ENCODE data around the gene ARHGAP8. TPM values are rescaled to one million over a fixed set of nuclear protein-coding genes. Genes with fewer than 3 reads are reported as not detected.
"Not testable (repeated sequence)": the region's sequence is repeated elsewhere in the genome, so short reads cannot be mapped to it uniquely, and the experiment has no call there.

The ARHGAP8 gene
- total and polyA plus RNA-seq, 2 experiments from 2014 or later, result 62.8 to 64.9 TPM

GRCh38 chr22:44901301-44901700 is 148.9 kb downstream of the ARHGAP8 start (continued):
- TF ChIP-seq, protein P1, sequence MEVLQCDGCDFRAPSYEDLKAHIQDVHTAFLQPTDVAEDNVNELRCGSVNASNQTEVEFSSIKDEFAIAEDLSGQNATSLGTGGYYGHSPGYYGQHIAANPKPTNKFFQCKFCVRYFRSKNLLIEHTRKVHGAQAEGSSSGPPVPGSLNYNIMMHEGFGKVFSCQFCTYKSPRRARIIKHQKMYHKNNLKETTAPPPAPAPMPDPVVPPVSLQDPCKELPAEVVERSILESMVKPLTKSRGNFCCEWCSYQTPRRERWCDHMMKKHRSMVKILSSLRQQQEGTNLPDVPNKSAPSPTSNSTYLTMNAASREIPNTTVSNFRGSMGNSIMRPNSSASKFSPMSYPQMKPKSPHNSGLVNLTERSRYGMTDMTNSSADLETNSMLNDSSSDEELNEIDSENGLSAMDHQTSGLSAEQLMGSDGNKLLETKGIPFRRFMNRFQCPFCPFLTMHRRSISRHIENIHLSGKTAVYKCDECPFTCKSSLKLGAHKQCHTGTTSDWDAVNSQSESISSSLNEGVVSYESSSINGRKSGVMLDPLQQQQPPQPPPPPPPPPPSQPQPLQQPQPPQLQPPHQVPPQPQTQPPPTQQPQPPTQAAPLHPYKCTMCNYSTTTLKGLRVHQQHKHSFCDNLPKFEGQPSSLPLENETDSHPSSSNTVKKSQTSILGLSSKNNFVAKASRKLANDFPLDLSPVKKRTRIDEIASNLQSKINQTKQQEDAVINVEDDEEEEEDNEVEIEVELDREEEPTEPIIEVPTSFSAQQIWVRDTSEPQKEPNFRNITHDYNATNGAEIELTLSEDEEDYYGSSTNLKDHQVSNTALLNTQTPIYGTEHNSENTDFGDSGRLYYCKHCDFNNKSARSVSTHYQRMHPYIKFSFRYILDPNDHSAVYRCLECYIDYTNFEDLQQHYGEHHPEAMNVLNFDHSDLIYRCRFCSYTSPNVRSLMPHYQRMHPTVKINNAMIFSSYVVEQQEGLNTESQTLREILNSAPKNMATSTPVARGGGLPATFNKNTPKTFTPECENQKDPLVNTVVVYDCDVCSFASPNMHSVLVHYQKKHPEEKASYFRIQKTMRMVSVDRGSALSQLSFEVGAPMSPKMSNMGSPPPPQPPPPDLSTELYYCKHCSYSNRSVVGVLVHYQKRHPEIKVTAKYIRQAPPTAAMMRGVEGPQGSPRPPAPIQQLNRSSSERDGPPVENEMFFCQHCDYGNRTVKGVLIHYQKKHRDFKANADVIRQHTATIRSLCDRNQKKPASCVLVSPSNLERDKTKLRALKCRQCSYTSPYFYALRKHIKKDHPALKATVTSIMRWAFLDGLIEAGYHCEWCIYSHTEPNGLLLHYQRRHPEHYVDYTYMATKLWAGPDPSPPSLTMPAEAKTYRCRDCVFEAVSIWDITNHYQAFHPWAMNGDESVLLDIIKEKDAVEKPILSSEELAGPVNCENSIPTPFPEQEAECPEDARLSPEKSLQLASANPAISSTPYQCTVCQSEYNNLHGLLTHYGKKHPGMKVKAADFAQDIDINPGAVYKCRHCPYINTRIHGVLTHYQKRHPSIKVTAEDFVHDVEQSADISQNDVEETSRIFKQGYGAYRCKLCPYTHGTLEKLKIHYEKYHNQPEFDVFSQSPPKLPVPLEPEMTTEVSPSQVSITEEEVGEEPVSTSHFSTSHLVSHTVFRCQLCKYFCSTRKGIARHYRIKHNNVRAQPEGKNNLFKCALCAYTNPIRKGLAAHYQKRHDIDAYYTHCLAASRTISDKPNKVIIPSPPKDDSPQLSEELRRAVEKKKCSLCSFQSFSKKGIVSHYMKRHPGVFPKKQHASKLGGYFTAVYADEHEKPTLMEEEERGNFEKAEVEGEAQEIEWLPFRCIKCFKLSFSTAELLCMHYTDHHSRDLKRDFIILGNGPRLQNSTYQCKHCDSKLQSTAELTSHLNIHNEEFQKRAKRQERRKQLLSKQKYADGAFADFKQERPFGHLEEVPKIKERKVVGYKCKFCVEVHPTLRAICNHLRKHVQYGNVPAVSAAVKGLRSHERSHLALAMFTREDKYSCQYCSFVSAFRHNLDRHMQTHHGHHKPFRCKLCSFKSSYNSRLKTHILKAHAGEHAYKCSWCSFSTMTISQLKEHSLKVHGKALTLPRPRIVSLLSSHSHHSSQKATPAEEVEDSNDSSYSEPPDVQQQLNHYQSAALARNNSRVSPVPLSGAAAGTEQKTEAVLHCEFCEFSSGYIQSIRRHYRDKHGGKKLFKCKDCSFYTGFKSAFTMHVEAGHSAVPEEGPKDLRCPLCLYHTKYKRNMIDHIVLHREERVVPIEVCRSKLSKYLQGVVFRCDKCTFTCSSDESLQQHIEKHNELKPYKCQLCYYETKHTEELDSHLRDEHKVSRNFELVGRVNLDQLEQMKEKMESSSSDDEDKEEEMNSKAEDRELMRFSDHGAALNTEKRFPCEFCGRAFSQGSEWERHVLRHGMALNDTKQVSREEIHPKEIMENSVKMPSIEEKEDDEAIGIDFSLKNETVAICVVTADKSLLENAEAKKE (CRISPR knock-in tag; IDR thresholded peaks at IDR 0.05), result no peak
- TF ChIP-seq EZH2 (IDR thresholded peaks at IDR 0.05; ENCODE audit: low read depth, unreplicated experiment), result no peak
- TF ChIP-seq ZNF114 (CRISPR knock-in tag; IDR thresholded peaks at IDR 0.05), result no peak
- no peak for TF ChIP-seq ZNF331 (CRISPR knock-in tag; IDR thresholded peaks at IDR 0.05; ENCODE audit: low read depth)
- TF ChIP-seq CREB1 (CRISPR knock-in tag; IDR thresholded peaks at IDR 0.05; ENCODE audit: low read depth), result no peak
- TF ChIP-seq POLR2AphosphoS5 (IDR thresholded peaks at IDR 0.05; ENCODE audit: low read depth), result no peak

DNA sequence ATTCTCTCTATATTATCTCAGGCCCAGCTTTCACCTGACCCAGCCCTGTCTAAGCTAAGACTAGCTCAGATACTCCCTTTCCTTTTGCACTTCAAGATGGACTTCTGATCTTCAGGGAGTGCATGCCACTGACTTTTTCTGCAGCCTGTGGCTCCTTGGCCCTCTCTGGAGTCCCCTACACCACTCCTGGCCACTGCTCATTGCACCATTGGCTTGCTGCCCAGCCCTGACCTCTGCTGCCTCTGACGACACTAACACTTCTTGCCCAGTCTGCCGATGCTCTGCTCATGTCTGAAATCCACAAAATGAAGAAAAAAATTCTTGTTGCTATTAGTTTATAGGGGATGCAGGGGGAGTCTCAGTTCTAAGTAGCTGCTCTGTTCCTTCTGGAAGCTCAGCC is 150.8 kb downstream of the ARHGAP8 start:
- H3K27me3 Mint-ChIP-seq (ENCODE audit: insufficient read depth, low read depth, poor library complexity); ATAC-seq; H2AFZ ChIP-seq: not testable (repeated sequence)

GRCh38 chr22:44904492-44905152 is 152.2 kb downstream of the ARHGAP8 start:
- not testable (repeated sequence) for H3K4me3 ChIP-seq; H3K4me1 ChIP-seq (ENCODE audit: insufficient read depth); ATAC-seq; H3K27ac ChIP-seq (ENCODE audit: low read depth); H2AFZ ChIP-seq; H3K79me2 ChIP-seq (replicated peaks; ENCODE audit: insufficient read depth); H3K27me3 ChIP-seq (ENCODE audit: insufficient read depth); H3K9me2 ChIP-seq (ENCODE audit: insufficient read depth); H3K27ac Mint-ChIP-seq; H3K4me3 Mint-ChIP-seq; H3K27me3 Mint-ChIP-seq (ENCODE audit: insufficient read depth, low read depth, poor library complexity); H3K4me2 ChIP-seq; H4K20me1 ChIP-seq (replicated peaks; ENCODE audit: insufficient read depth); DNase-seq (ENCODE audit: low spot score); H3K4me1 Mint-ChIP-seq; H3F3A ChIP-seq (replicated peaks; ENCODE audit: low read depth)
- H3K36me3 ChIP-seq (ENCODE audit: insufficient read depth), result peaks cover 21% of the 10 kb centered on the region
- peaks cover 73% of the 10 kb centered on the region for H3K36me3 Mint-ChIP-seq (ENCODE audit: low read depth)
- H3K9me3 Mint-ChIP-seq, result peaks cover 22% of the 10 kb centered on the region

More for the DNA sequence above, 150.8 kb downstream of the ARHGAP8 start:
- not testable (repeated sequence) for H3K4me2 ChIP-seq; H3K4me1 ChIP-seq (ENCODE audit: insufficient read depth); H3K4me3 ChIP-seq; H3K4me3 Mint-ChIP-seq; H4K20me1 ChIP-seq (replicated peaks; ENCODE audit: insufficient read depth); H3K9me2 ChIP-seq (ENCODE audit: insufficient read depth); H3K27ac Mint-ChIP-seq; H3K79me2 ChIP-seq (replicated peaks; ENCODE audit: insufficient read depth); H3F3A ChIP-seq (replicated peaks; ENCODE audit: low read depth); H3K27me3 ChIP-seq (ENCODE audit: insufficient read depth); H3K4me1 Mint-ChIP-seq; H3K27ac ChIP-seq (ENCODE audit: low read depth); DNase-seq (ENCODE audit: low spot score)
- Mint-ChIP-seq H3K36me3 (ENCODE audit: low read depth) (peaks cover 69% of the 10 kb centered on the region), H3K9me3 (peaks cover 22% of the 10 kb centered on the region)
- peaks cover 21% of the 10 kb centered on the region for H3K36me3 ChIP-seq (ENCODE audit: insufficient read depth)
